AG09319 (cell line): ENCODE results near the gene NUFIP1.
"Not testable (repeated sequence)": the region's sequence is repeated elsewhere in the genome, so short reads cannot be mapped to it uniquely, and the experiment has no call there.

Experiments used
- DNase-seq: peaks from one replicate; pipeline ENCODE4 v3.0.0-alpha.2; 2010; ENCODE audit warnings: low read depth; ENCODE audit errors: extremely low read depth
- CTCF ChIP-seq: IDR thresholded peaks from 2 replicates; pipeline ENCODE4 v1.5.1; 2011; ENCODE audit warnings: low read depth, mild to moderate bottlenecking, inconsistent platforms, low read length, moderate library complexity

Gene NUFIP1

GRCh38 chr13:44951184-44951583 is 38.1 kb downstream of the NUFIP1 start:
- DNase-seq: no peak
- no peak for TF ChIP-seq CTCF

GRCh38 chr13:44943411-44943810 is 45.9 kb downstream of the NUFIP1 start:
- not testable (repeated sequence) for DNase-seq

GRCh38 chr13:44938854-44939253 is 50.4 kb downstream of the NUFIP1 start:
- DNase-seq: no peak
- TF ChIP-seq CTCF: no peak

GRCh38 chr13:44936246-44936645 is 53.0 kb downstream of the NUFIP1 start:
- TF ChIP-seq CTCF: no peak
- no peak for DNase-seq

- no peak for DNase-seq
- TF ChIP-seq CTCF: no peak
Measured at GRCh38 chr13:44934724-44935123, 54.5 kb downstream of the NUFIP1 start.

GRCh38 chr13:44932850-44933251 is 56.4 kb downstream of the NUFIP1 start:
- no peak for TF ChIP-seq CTCF
- DNase-seq: no peak

- TF ChIP-seq CTCF: no peak
Measured at GRCh38 chr13:44932171-44932849, 57.0 kb downstream of the NUFIP1 start.

GRCh38 chr13:44930963-44931623 is 58.2 kb downstream of the NUFIP1 start:
- no peak for TF ChIP-seq CTCF

More at GRCh38 chr13:44932171-44932849, 57.0 kb downstream of the NUFIP1 start:
- no peak for DNase-seq

More at GRCh38 chr13:44930963-44931623, 58.2 kb downstream of the NUFIP1 start:
- no peak for DNase-seq
